Measurements from ENCODE around the gene GABPB1.

Gene GABPB1

DNA sequence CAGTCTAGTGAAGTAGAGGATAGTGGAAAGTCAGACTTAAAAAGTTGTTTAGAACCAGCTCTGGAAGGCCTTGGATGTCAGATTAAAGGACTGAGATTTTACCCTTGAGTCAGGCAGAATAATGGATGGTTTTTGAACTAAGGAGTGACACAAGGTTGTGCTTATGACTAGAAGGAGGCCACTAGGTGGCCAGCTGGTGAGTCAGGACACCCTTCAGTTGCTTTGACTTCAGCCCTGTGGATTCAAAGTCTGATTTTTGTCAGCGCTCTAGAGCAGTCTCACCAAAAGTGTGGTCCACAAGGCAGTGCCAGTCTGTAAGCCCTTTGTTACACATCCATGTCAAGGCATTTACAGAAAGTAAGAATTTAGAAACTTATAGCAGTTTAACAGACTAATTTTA is 3.8 kb upstream of the GABPB1 start:
- no peak for TF ChIP-seq POLR2A (IDR thresholded peaks at IDR 0.05; ENCODE audit: low read depth, low read length)
- DNase-seq (ENCODE audit: insufficient read length, low spot score) (peak; percentile 13), FAIRE-seq (no peak)

DNA sequence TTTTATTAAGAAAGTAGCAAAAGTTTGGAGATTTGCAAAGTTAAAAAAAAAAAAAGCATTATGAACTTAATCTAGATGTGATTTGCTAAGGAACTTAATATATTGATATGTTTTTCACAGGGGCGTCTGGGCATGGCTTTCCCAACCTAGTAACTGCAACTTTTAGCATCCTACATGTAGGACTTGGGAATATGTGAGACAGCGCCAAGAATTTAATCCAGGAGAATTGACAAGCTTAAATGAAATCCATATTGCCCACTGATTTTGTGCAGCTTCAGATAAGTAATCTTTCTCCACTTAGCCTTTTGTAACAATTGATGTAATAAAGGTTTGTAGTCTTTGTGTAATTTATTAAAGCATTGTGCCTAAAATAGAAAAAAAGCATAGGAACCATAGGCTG is 982 bp upstream of the GABPB1 start:
- FAIRE-seq (no peak), DNase-seq (ENCODE audit: insufficient read length, low spot score) (no peak)
- TF ChIP-seq POLR2A (IDR thresholded peaks at IDR 0.05; ENCODE audit: low read depth, low read length), result no peak

DNA sequence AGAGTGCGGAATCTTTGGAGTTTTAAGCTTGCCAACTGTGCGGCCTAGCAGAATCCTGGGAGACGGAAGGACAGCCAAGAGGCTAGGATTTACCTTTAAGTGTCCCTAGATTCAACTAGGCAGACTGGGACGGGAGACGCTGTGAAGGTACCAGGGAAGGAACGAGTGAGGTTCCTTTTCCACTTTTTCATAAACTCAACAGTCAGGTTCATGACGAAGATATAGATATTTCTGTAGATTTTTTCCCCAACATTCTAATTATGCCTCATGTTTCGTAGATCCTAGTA is 564 bp upstream of the GABPB1 start:
- DNase-seq (ENCODE audit: insufficient read length, low spot score) (peak; percentile 6), FAIRE-seq (no peak)
- TF ChIP-seq POLR2A (IDR thresholded peaks at IDR 0.05; ENCODE audit: low read depth, low read length), result no peak

DNA sequence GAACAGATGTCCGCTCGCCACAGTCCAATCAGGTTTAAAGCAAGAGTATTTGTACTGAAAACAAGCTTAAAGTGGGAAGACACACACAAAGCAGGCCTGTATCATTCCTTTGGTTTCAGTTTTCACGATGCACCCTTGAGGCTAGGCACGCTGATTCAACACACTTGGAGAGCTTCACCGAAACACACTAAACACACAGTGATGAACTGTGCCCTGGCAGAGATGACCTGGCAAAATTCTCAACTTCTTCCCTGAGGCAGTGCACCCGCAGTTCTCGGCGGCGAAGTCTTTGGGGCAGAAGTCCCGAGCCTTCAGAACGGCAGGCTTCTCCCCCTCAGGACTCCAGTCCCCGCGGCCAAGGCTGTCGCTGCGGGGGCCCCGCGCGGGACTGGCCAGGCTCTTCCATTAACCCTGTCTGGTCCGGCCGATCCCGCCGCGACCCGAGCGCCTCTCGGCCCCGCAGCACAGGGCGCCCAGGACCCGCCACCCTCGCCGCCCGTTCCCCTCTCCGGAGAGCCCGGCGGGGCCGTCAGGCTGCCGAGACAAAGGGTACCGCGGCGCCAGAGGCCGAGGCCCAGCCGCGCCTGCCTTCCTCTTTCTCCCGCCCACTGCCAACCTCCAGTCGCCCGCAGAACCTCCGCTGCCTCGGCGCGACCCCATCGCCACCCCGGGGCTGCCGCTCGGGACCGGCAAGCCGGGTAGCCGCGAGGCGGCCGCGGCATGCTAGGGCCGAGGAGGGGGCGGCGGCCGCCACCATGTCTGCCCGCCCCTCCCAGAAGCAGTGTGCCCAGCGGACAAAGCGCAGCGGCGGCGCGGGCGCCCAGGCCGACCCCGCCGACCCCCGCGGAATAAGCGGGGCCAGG is 792 bp downstream of the GABPB1 start:
- no peak for FAIRE-seq

DNA sequence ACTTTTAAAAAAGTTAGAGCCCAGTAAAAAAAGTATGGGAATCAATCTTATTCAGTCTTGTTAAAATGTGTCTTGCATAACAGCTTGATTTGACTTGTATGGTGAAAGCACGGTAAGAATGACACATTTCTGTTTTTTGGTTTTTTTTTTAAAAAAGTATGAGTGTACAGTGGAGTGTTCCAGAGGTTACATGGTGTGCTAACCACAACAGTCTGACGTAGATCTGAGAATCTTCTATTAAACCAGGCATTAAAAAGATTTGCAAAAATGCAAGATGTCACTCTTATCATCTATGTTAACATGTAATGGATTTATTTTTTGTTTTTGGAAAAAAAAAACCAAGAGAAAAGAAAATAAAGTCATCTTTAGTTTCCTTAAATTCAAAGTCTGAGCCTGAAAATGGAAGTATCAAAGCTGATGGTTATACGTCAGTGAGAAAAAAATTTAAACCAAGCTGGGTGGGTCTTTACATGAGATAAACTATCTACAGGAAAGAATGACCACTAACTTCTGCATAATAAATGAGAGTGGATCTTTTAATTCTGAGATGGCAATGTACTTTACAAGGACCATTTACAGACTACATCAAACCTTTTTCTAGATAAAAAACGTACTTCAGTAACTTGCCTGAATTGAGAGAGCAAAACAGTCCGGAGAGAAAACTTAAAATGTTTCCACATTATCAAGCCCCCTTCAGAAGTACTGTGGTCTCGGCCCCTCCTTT is 1.6 kb downstream of the GABPB1 start:
- DNase-seq (ENCODE audit: insufficient read length, low spot score) (no peak), FAIRE-seq (no peak)
- TF ChIP-seq POLR2A (IDR thresholded peaks at IDR 0.05; ENCODE audit: low read depth, low read length), result no peak

More for the DNA sequence above, 792 bp downstream of the GABPB1 start:
- peak; percentile 6 for DNase-seq (ENCODE audit: insufficient read length, low spot score)
- TF ChIP-seq POLR2A (IDR thresholded peaks at IDR 0.05; ENCODE audit: low read depth, low read length), result no peak; the same call in 1 of the 2 replicates

DNA sequence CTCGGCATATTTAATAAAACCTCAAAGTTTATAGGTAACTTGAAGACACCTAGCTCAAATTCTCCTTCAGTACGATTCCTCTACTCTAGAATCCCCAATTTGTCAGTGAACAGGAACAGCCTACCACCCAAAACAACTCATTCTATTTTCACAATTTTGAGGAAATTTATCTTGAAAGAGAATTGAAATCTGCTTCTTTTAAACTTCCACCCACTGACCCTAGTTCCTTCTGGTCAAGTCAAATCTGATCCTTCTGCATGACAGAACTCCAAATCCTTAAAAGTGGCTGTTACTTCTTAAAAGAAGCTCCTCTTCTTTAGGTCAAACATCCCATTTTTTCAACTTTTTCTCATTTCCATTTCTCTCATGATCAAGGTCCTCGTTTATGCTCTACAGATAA is 4.4 kb downstream of the GABPB1 start:
- FAIRE-seq, result no peak
- TF ChIP-seq POLR2A (IDR thresholded peaks at IDR 0.05; ENCODE audit: low read depth, low read length), result no peak
- DNase-seq (ENCODE audit: insufficient read length, low spot score), result no peak

DNA sequence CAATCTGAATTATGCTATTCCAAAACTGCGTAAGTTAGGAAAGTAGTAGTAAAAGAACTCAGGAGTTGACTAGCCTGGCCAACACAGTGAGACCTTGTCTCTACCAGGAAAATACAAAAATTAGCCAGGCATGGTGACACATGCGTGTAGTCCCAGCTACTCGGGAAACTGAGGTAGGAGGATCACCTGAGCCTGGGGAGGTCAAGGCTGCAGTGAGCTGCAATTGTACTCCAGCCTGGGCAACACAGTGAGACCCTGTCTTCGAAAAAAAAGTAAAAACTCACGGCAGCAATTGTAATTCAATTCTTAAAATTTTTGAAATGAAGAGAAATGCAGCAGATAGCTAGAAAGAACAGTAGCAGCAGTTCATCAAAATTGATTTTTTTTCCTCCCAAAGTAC is 9.7 kb downstream of the GABPB1 start:
- DNase-seq (ENCODE audit: insufficient read length, low spot score), result no peak
- no peak for FAIRE-seq
- TF ChIP-seq POLR2A (IDR thresholded peaks at IDR 0.05; ENCODE audit: low read depth, low read length), result no peak

DNA sequence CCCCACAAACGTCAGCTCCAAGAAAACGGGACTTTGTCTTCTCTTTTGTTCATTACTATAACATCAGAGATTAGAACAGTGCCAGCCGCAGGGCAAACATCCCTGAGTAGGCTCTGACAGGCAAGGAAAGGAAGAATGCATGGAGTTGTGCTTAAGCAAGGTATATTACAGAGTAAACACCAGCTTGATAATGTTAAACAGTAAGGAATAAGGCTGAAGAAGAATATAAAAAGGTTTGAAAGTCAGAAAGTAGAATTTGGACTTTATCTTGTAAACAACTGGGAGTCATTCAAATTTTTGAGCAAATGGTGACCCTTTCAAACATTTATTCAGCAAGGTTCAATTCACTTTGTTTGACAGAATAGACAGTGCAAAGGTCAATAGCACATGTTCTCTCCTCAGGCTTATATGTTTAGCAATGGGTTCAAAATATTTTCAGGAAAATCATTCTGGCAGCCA is 11.0 kb downstream of the GABPB1 start:
- FAIRE-seq (no peak), DNase-seq (ENCODE audit: insufficient read length, low spot score) (no peak)
- TF ChIP-seq POLR2A (IDR thresholded peaks at IDR 0.05; ENCODE audit: low read depth, low read length), result no peak

DNA sequence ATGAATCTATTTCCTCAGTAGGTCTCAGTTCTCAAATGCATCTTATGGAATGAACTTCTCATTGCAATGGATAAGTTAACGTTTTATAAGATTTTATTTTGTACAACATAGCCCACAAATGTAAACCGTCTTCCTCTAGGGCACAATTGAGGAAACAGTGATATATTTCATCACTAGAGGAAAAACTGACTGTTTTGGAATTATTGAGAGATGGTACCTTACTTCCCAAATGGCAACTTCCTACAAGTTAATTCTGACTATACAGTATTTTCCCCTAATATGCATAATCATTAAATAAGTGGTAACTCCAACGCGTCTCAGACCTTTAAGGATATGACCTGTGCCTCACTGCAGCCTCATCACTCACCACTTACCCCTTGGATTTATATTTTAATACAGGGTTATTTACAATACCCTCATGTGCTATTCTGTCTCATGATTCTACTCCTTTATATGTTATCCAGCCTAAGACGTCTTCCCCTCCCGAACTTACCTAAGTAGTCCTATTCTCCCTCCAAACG is 13.3 kb downstream of the GABPB1 start:
- no peak for TF ChIP-seq POLR2A (IDR thresholded peaks at IDR 0.05; ENCODE audit: low read depth, low read length)
- FAIRE-seq (no peak), DNase-seq (ENCODE audit: insufficient read length, low spot score) (no peak)

DNA sequence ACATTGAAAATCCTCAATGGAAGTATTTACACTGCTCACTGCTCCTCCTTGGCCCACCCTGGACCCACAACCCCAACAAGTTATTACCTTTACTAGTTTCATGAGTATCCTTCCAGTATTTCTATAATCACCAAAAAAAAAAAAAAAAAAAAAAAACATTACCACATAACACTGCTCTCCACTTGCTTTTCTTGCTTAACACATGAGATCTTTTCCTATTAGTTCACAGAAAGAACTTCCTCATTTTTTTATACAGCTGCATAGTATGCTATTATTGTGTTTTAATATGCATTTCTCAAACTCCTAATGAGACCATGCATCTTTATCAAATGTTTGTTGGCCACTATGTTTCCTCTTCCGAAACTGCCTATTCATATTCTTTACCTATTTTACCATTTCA is 14.6 kb downstream of the GABPB1 start:
- TF ChIP-seq POLR2A (IDR thresholded peaks at IDR 0.05; ENCODE audit: low read depth, low read length), result no peak
- DNase-seq (ENCODE audit: insufficient read length, low spot score), result no peak
- FAIRE-seq, result no peak

DNA sequence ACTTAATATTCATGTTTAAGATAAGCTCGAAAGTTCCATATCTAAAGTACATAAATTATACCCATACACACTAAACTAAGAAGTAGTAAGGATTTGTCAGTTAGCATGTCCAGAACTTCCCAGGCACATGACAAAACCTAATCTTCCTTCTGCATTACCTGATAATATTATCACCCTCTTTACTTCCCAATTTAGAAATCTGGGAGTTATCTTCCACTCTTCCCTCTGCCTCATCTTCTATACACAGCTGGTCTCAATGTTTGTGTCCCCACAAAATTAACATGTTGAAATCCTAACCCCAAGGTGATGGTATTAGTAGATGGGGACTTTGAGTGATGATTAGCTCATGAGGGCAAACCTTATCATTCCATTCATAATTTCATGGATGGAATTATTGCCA is 15.3 kb downstream of the GABPB1 start:
- DNase-seq (ENCODE audit: insufficient read length, low spot score) (no peak), FAIRE-seq (no peak)
- TF ChIP-seq POLR2A (IDR thresholded peaks at IDR 0.05; ENCODE audit: low read depth, low read length), result no peak

DNA sequence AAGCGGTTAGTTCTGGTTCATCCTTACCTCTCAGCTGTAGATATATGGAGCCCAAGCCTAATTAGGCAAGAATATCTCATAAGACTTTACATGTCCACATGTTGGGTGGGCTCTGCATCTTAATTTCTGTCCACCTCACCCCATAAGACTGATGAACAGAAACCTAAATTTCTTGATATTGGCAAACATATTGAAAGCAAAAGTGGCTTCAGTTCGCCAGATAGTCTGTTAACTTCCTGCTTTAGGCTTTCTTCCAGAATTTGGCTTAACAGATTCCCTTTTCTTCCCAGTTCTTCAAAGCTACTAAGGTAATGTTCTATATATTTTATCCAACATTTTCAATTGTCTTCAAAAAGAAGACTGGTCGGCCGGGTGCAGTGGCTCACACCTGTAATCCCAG is 19.7 kb downstream of the GABPB1 start:
- TF ChIP-seq POLR2A (IDR thresholded peaks at IDR 0.05; ENCODE audit: low read depth, low read length), result no peak
- DNase-seq (ENCODE audit: insufficient read length, low spot score), result no peak
- no peak for FAIRE-seq

DNA sequence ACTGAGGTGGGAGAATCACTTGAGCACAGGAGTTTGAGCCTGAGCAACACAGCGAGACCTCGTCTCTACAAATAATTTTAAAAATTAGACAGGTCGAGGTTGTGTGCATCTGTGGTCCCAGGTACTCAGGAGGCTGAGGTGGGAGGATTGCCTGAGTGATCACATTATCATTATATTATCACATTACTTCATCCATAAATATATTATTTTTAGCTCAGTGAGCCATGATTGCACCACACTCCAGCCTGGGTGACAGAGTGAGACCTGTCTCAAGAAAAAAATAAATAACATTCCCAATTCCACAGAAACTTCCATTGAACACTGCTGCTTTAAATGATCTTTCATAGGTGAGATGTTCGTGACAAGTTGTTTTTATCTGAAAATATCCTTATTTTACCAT is 21.8 kb downstream of the GABPB1 start:
- no peak for FAIRE-seq
- no peak for DNase-seq (ENCODE audit: insufficient read length, low spot score)
- TF ChIP-seq POLR2A (IDR thresholded peaks at IDR 0.05; ENCODE audit: low read depth, low read length), result no peak

DNA sequence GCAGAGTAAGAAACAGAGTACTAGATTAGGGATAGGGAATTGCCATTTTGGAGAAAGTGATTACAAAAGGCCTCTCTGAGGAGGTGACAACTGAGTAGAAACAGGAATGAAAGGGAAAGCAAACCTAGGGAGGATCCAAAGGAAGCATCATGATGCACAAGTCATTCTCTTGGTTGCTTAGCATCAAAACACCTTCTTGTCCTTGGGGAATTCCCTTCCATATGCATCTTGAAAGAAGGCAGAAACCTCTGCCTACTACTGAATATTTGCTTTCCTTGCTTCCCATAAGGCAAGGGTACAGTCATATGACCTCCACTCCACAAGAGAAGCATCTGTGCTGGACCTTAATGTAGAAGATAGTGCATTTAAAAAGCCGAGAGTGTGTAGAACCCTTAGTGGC is 24.1 kb downstream of the GABPB1 start:
- no peak for FAIRE-seq
- no peak for DNase-seq (ENCODE audit: insufficient read length, low spot score)
- no peak for TF ChIP-seq POLR2A (IDR thresholded peaks at IDR 0.05; ENCODE audit: low read depth, low read length)

DNA sequence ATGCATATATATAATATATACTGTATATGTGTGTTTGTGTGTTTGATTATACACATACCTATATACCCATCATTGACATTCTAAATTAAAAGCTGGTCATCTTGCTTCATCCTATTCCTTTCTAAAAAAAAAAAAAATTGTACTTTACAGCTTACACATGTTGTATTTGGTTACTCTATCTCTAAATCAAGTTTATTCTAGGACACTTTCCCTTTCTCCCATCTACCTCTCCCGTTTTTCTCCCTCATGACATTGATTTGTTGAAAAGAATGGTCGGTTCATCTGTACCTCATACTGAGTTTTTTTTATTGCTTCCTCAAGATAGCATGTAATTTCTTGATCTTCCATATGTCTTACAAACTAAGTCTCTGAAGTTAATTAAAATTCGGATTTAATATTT is 26.9 kb downstream of the GABPB1 start:
- TF ChIP-seq POLR2A (IDR thresholded peaks at IDR 0.05; ENCODE audit: low read depth, low read length), result no peak
- FAIRE-seq (no peak), DNase-seq (ENCODE audit: insufficient read length, low spot score) (no peak)

Data from H54 (cell line).